GM12878 (cell line): Measurements from ENCODE around the gene CARD11. TPM values are rescaled to one million over a fixed set of nuclear protein-coding genes. Genes with fewer than 3 reads are reported as not detected.

Source experiments
- ATAC-seq: fragments of 200-7000 bp; cut with Tn5 transposase; 3 replicates; pipeline ENCODE4 v1.9.1; 2020; ENCODE audit warnings: mild to moderate bottlenecking, moderate library complexity
- BruUV-seq: library from RNA; stranded (reverse); fragments of 400-500 nt; replicated peaks from 2 replicates; lab custom pipeline; 2021; lab: Mats Ljungman, UMichigan
- CTCF ChIA-PET: fragments of 300-600 bp; sonication (Branson Sonifier 250); formaldehyde crosslinking; extraction: SDS; loops from one replicate; lab custom pipeline; 2021; ENCODE audit warnings: inconsistent platforms; lab: Yijun Ruan, JAX
- POLR2A ChIA-PET: fragments of 350-600 bp; formaldehyde crosslinking; extraction: SDS; loops from one replicate; lab custom pipeline; 2021; ENCODE audit warnings: inconsistent platforms; lab: Charles Lee
- RAD21 ChIA-PET: fragments of 300-600 bp; sonication (Branson Sonifier 250); formaldehyde crosslinking; loops from one replicate; lab custom pipeline; 2023; ENCODE audit warnings: antibody characterized with exemption; ENCODE audit not compliant: unreplicated experiment; lab: Charles Lee
- SMC1A ChIA-PET: fragments of 300-600 bp; sonication (Branson Sonifier 250); formaldehyde crosslinking; loops from one replicate; lab custom pipeline; 2023; ENCODE audit not compliant: unreplicated experiment, uncharacterized antibody; lab: Charles Lee
- DNase-seq: peaks from one replicate; pipeline ENCODE4 v3.0.0-alpha.2; 2011; ENCODE audit warnings: low read depth, low spot score
- FAIRE-seq: peaks from 3 replicates; lab custom pipeline; 2011; peaks lifted over from hg19 to GRCh38; lab: Jason Lieb, UNC
- H2AFZ ChIP-seq: 2 replicates; pipeline ENCODE4 v1.6.0; 2011; ENCODE audit warnings: low read depth, low read length, control low read depth; ENCODE audit not compliant: control insufficient read depth
- H3K27ac ChIP-seq: 2 replicates; pipeline ENCODE4 v1.5.1; 2011; ENCODE audit warnings: control low read depth; ENCODE audit not compliant: control insufficient read depth, insufficient read depth
- H3K27me3 ChIP-seq, 2 experiments: replicated peaks in 1 of 2; 2 replicates each; pipeline versions ENCODE4 v1.6.0 to v1.6.1; 2011; ENCODE audit warnings: low read length in 1 of 2; ENCODE audit not compliant: control insufficient read depth in 2 of 2, insufficient read depth in 2 of 2
- H3K36me3 ChIP-seq, 2 experiments: 2 replicates each; pipeline ENCODE4 v1.5.1; 2011; ENCODE audit warnings: low read length in 1 of 2; ENCODE audit not compliant: control insufficient read depth in 2 of 2, insufficient read depth in 2 of 2
- H3K4me1 ChIP-seq: 2 replicates; pipeline ENCODE4 v1.6.1; 2011; ENCODE audit warnings: mild to moderate bottlenecking, low read length, moderate library complexity, mixed read lengths; ENCODE audit not compliant: control insufficient read depth, insufficient read depth
- H3K4me2 ChIP-seq: 2 replicates; pipeline ENCODE4 v1.6.0; 2011; ENCODE audit warnings: control low read depth; ENCODE audit not compliant: control insufficient read depth, insufficient read depth
- H3K4me3 ChIP-seq: fragments of 200-600 bp; sonication (generic); 2 replicates; pipeline ENCODE4 v1.5.1; 2016
- H3K79me2 ChIP-seq: 2 replicates; pipeline ENCODE4 v1.6.0; 2011; ENCODE audit warnings: low read length; ENCODE audit not compliant: control insufficient read depth, insufficient read depth
- H3K9ac ChIP-seq: 2 replicates; pipeline ENCODE4 v1.8.0; 2011; ENCODE audit warnings: low read length, control low read depth, mixed read lengths; ENCODE audit not compliant: control insufficient read depth, insufficient read depth
- H3K9me3 ChIP-seq: replicated peaks from 3 replicates; pipeline ENCODE4 v1.5.1; 2011; ENCODE audit warnings: mild to moderate bottlenecking, low read length; ENCODE audit not compliant: control insufficient read depth, insufficient read depth
- H4K20me1 ChIP-seq: 2 replicates; pipeline ENCODE4 v1.6.0; 2011; ENCODE audit not compliant: control insufficient read depth, insufficient read depth
- CUX1 ChIP-seq: IDR thresholded peaks from 2 replicates; pipeline ENCODE4 v1.6.1; 2012; ENCODE audit warnings: improper control_type of control experiment, low read depth, low read length; ENCODE audit not compliant: insufficient replicate concordance
- ESRRA ChIP-seq: IDR thresholded peaks from 2 replicates; pipeline ENCODE4 v1.6.1; 2012; ENCODE audit warnings: mild to moderate bottlenecking, low read length, improper control_type of control experiment
- MYC ChIP-seq: IDR thresholded peaks from 2 replicates; pipeline ENCODE4 v1.6.1; 2011; ENCODE audit warnings: mild to moderate bottlenecking, low read length, moderate library complexity, inconsistent platforms; ENCODE audit not compliant: insufficient read depth, insufficient replicate concordance, insufficient read length, severe bottlenecking
- SKIL ChIP-seq: fragments of 450-650 bp; IDR thresholded peaks from 2 replicates; pipeline ENCODE4 v1.6.1; 2017; ENCODE audit warnings: mild to moderate bottlenecking, low read depth, inconsistent platforms; ENCODE audit not compliant: poor library complexity, severe bottlenecking
- WGBS: methylation state at CpG from one replicate; pipeline ENCODE4 v1.1.6; 2016; ENCODE audit warnings: low lambda C conversion rate; ENCODE audit not compliant: insufficient replicate concordance, insufficient coverage; ENCODE audit errors: missing lambda C conversion rate; 5-methylcytosine and 5-hydroxymethylcytosine counted together
- in situ Hi-C: fragments of 300-500 bp; cut with MboI; formaldehyde crosslinking; loops from 9 replicates; pipeline ENCODE4 v1.14.3; 2018; ENCODE audit warnings: mixed read lengths
- intact Hi-C: fragments of 100-400 bp; cut with micrococcal nuclease; formaldehyde crosslinking; loops from one replicate; pipeline ENCODE4 v1.14.2; 2022; ENCODE audit not compliant: unreplicated experiment
- polyA plus RNA-seq, 11 experiments: library from polyadenylated mRNA; depleted of rRNA in 4 of 11; unstranded in 6 of 11; stranded (reverse) in 5 of 11; fragments of >200 nt; fragmentation: Nextera tagmentation in 4 of 11; fragmentation: Illumina TruSeq in 1 of 11; extraction: Ambion mirVana in 4 of 11; extraction: Trizol in 1 of 11; gene quantifications; 1 replicate in 1 of 11; 2 replicates in 10 of 11; pipeline versions ENCODE4 v1.2.1 to v1.2.3, GENCODE V29; 2011 to 2016; ENCODE audit warnings: inconsistent platforms in 2 of 11, missing spikeins in 2 of 11, low read depth in 1 of 11
- total RNA-seq, 4 experiments: library from RNA; depleted of rRNA in 3 of 4; stranded (reverse); fragments of >200 nt in 3 of 4; fragmentation: Illumina TruSeq in 1 of 4; extraction: Trizol in 1 of 4; gene quantifications; 2 replicates each; pipeline versions ENCODE4 v1.2.1 to v1.2.3, GENCODE V29; 2013 to 2021

Gene CARD11
- total and polyA plus RNA-seq, 10 of the 15 experiments (the other 5 are each of a cell fraction or from before 2014, with no cell fraction given), result 0.27 to 72.0 (median 28.4) TPM

GRCh38 chr7:2892549-2892948 is 151.1 kb downstream of the CARD11 start (continued):
- TF ChIP-seq SKIL (no peak), MYC (no peak), CUX1 (no peak)

- no peaks in the 10 kb centered on the region for H3K27me3 ChIP-seq
- no peak overlapping the region for H3K4me2 ChIP-seq
- peaks cover 6% of the 10 kb centered on the region for H3K4me1 ChIP-seq
- no peaks in the 10 kb centered on the region for H3K79me2 ChIP-seq
- SMC1A ChIA-PET, result interaction anchor here (0.7 to 2.7 kb wide), 6 partner anchors 113 to 785 kb away, joined by 3 to 12 read pairs (median 4); no protein-coding TSS in a partner anchor
- CTCF ChIA-PET, result interaction anchor here (0.8 to 3.1 kb wide), 16 partner anchors 8 to 785 kb away, joined by 3 to 19 read pairs (median 4); no protein-coding TSS in a partner anchor
- H4K20me1 ChIP-seq, result no peaks in the 10 kb centered on the region
- no peak overlapping the region for H3K27ac ChIP-seq
- RAD21 ChIA-PET, result interaction anchor here (1.4 to 2.0 kb wide), 3 partner anchors 155 to 266 kb away, joined by 4 to 13 read pairs (median 6); no protein-coding TSS in a partner anchor
- DNase-seq, result no peak
- H3K4me3 ChIP-seq, result no peak overlapping the region
- TF ChIP-seq ESRRA, result no peak
- TF ChIP-seq, all 136 proteins: peak for 0
- intact Hi-C loops, result loop anchor here (1.0 kb wide), 1 partner anchor 267 kb away; no protein-coding TSS in a partner anchor
- no peak overlapping the region for H3K9ac ChIP-seq
- no peaks in the 10 kb centered on the region for H3K9me3 ChIP-seq
- no peaks in the 10 kb centered on the region for H3K36me3 ChIP-seq
- in situ Hi-C loops, result loop anchor here (5.0 kb wide), 1 partner anchor 269 kb away; no protein-coding TSS in a partner anchor
- H2AFZ ChIP-seq, result no peak overlapping the region
- BruUV-seq, result no TSS peak
- FAIRE-seq (no peak), ATAC-seq (no peak)
- WGBS, result 47% methylated on average over 7 of the region's 7 CpGs
- POLR2A ChIA-PET, result no interaction called here
Observed at GRCh38 chr7:2887816-2888215, 155.9 kb downstream of the CARD11 start.
